OCI-LY7 (cell line): ENCODE measurements around the gene NRDC. TPM values are rescaled to one million over a fixed set of nuclear protein-coding genes. Genes with fewer than 3 reads are reported as not detected.

Experiments used
- BruUV-seq: library from RNA; stranded (reverse); fragments of 400-500 nt; replicated peaks from 2 replicates; lab custom pipeline; 2021; lab: Mats Ljungman, UMichigan
- CTCF ChIA-PET: fragments of 300-600 bp; sonication (Branson Sonifier 250); formaldehyde crosslinking; loops from one replicate; lab custom pipeline; 2022; ENCODE audit warnings: antibody characterized with exemption; ENCODE audit not compliant: unreplicated experiment; lab: Charles Lee
- POLR2A ChIA-PET: fragments of 300-600 bp; sonication (Branson Sonifier 250); formaldehyde crosslinking; loops from one replicate; lab custom pipeline; 2022; ENCODE audit warnings: antibody characterized with exemption; lab: Charles Lee
- DNase-seq: peaks from one replicate; pipeline ENCODE4 v3.0.0-alpha.2; 2015; ENCODE audit warnings: low spot score
- H2AFZ ChIP-seq: fragments of 200-600 bp; sonication (generic), shearing (Covaris generic); 2 replicates; pipeline ENCODE4 v1.6.1; 2014; ENCODE audit warnings: mild to moderate bottlenecking, antibody characterized with exemption, low read length, moderate library complexity
- H3K27ac ChIP-seq: fragments of 200-600 bp; sonication (generic); 2 replicates; pipeline ENCODE4 v1.5.1; 2014; ENCODE audit warnings: mixed run types, low read depth, mild to moderate bottlenecking, moderate library complexity, low read length, inconsistent platforms; ENCODE audit not compliant: poor library complexity, severe bottlenecking
- H3K36me3 ChIP-seq: fragments of 200-600 bp; sonication (generic); 2 replicates; pipeline ENCODE4 v1.6.1; 2014; ENCODE audit warnings: mild to moderate bottlenecking, antibody characterized with exemption, low read length, moderate library complexity, mixed read lengths; ENCODE audit not compliant: insufficient read depth
- H3K4me1 ChIP-seq: fragments of 200-600 bp; sonication (generic); 2 replicates; pipeline ENCODE4 v1.5.1; 2014; ENCODE audit warnings: mild to moderate bottlenecking, low read length; ENCODE audit not compliant: insufficient read depth, poor library complexity, severe bottlenecking
- H3K4me2 ChIP-seq: fragments of 200-600 bp; sonication (generic); 2 replicates; pipeline ENCODE4 v1.6.1; 2014; ENCODE audit warnings: mild to moderate bottlenecking, low read length
- H3K4me3 ChIP-seq: fragments of 200-600 bp; sonication (generic); 2 replicates; pipeline ENCODE4 v1.5.1; 2014; ENCODE audit warnings: mild to moderate bottlenecking, low read depth, low read length; ENCODE audit not compliant: poor library complexity, severe bottlenecking
- H3K79me2 ChIP-seq: fragments of 200-600 bp; sonication (generic); 2 replicates; pipeline ENCODE4 v1.6.1; 2016; ENCODE audit warnings: low read depth, mild to moderate bottlenecking, low read length, moderate library complexity, mixed read lengths; ENCODE audit not compliant: insufficient read depth
- H3K9me2 ChIP-seq: fragments of 200-600 bp; sonication (generic); 2 replicates; pipeline ENCODE4 v1.6.1; 2016; ENCODE audit warnings: mild to moderate bottlenecking, low read length, mixed read lengths; ENCODE audit not compliant: insufficient read depth
- H3K9me3 ChIP-seq: fragments of 200-600 bp; sonication (generic); 2 replicates; pipeline ENCODE4 v1.6.1; 2014; ENCODE audit warnings: mild to moderate bottlenecking, mixed run types, low read length, mixed read lengths
- H4K20me1 ChIP-seq: fragments of 200-600 bp; sonication (generic); 2 replicates; pipeline ENCODE4 v1.6.1; 2014; ENCODE audit warnings: mild to moderate bottlenecking, antibody characterized with exemption, low read length, moderate library complexity, mixed read lengths; ENCODE audit not compliant: insufficient read depth
- CTCF ChIP-seq: fragments of 200-600 bp; sonication (generic); conservative IDR thresholded peaks from 2 replicates; pipeline ENCODE4 v1.5.1; 2014; ENCODE audit warnings: mild to moderate bottlenecking, antibody characterized with exemption, low read length, moderate library complexity, mixed read lengths
- EZH2phosphoT487 ChIP-seq: fragments of 200-600 bp; sonication (generic); IDR thresholded peaks from 2 replicates; pipeline ENCODE4 v1.6.1; 2018; ENCODE audit warnings: low read depth, borderline replicate concordance, mild to moderate bottlenecking, mixed run types, antibody characterized with exemption, low read length, moderate library complexity, mixed read lengths
- intact Hi-C: fragments of 100-400 bp; cut with micrococcal nuclease; formaldehyde crosslinking; loops from one replicate; pipeline ENCODE4 v1.10.0; 2022; ENCODE audit not compliant: unreplicated experiment
- total RNA-seq, 2 experiments: library from RNA; depleted of rRNA in 1 of 2; stranded (reverse); fragments of >200 nt in 1 of 2; shearing (Covaris generic) in 1 of 2; gene quantifications; 2 replicates each; pipeline ENCODE4 v1.2.3, GENCODE V29; 2014 to 2022

NRDC gene
- total RNA-seq, 2 experiments from 2014 or later: 48.0 to 162 TPM

GRCh38 chr1:51859333-51859732, 19.2 kb downstream of the NRDC start:
- intact Hi-C loops: no loop called here
- no TSS peak for BruUV-seq
- Histone ChIP-seq H3K4me3 (no peak overlapping the region), H3K9me2 (no peaks in the 10 kb centered on the region), H2AFZ (no peak overlapping the region), H3K4me2 (no peak overlapping the region), H3K79me2 (peaks cover 53% of the 10 kb centered on the region), H3K4me1 (peaks cover 18% of the 10 kb centered on the region), H3K36me3 (peaks cover 43% of the 10 kb centered on the region), H3K27ac (no peak overlapping the region), H3K9me3 (no peaks in the 10 kb centered on the region), H4K20me1 (peaks cover 12% of the 10 kb centered on the region; the same call in 1 of the 2 replicates)
- DNase-seq: no peak
- CTCF ChIA-PET: no interaction called here
- POLR2A ChIA-PET: no interaction called here
- no peak for TF ChIP-seq CTCF
- no peak for TF ChIP-seq EZH2phosphoT487

- Histone ChIP-seq H3K9me2 (no peaks in the 10 kb centered on the region), H3K4me2 (no peak overlapping the region), H4K20me1 (peaks cover 12% of the 10 kb centered on the region; the same call in 1 of the 2 replicates), H3K4me1 (peaks cover 13% of the 10 kb centered on the region), H3K36me3 (peaks cover 43% of the 10 kb centered on the region), H3K4me3 (no peak overlapping the region), H3K9me3 (no peaks in the 10 kb centered on the region), H3K27ac (no peak overlapping the region), H3K79me2 (peaks cover 48% of the 10 kb centered on the region), H2AFZ (no peak overlapping the region)
- ChIA-PET POLR2A (interaction anchor here (0.7 to 0.8 kb wide), 2 partner anchors 13 to 21 kb away, joined by 3 to 4 read pairs; no protein-coding TSS in a partner anchor), CTCF (no interaction called here)
- intact Hi-C loops: no loop called here
- no peak for DNase-seq
- no peak for TF ChIP-seq EZH2phosphoT487
- no peak for TF ChIP-seq CTCF
- no TSS peak for BruUV-seq
Measured at GRCh38 chr1:51858892-51859291, 19.6 kb downstream of the NRDC start.

- no peaks in the 10 kb centered on the region for H3K9me3 ChIP-seq
- H3K36me3 ChIP-seq: peaks cover 33% of the 10 kb centered on the region
- ChIA-PET POLR2A (no interaction called here), CTCF (no interaction called here)
- no peak overlapping the region for H3K4me3 ChIP-seq
- H4K20me1 ChIP-seq: peaks cover 12% of the 10 kb centered on the region; the same call in 1 of the 2 replicates
- no peak overlapping the region for H3K27ac ChIP-seq
- BruUV-seq: no TSS peak
- intact Hi-C loops: no loop called here
- DNase-seq: no peak
- no peaks in the 10 kb centered on the region for H3K9me2 ChIP-seq
- no peaks in the 10 kb centered on the region for H3K4me1 ChIP-seq
- H3K79me2 ChIP-seq: peaks cover 27% of the 10 kb centered on the region
- H2AFZ ChIP-seq: no peak overlapping the region
- no peak overlapping the region for H3K4me2 ChIP-seq
- TF ChIP-seq CTCF: no peak
- TF ChIP-seq EZH2phosphoT487: no peak
Measured at GRCh38 chr1:51856745-51857144, 21.8 kb downstream of the NRDC start.
